Measurements from ENCODE around the gene CCDC183. TPM values are rescaled to one million over a fixed set of nuclear protein-coding genes. Genes with fewer than 3 reads are reported as not detected.
A peak's percentile ranks its signal among the peaks of the same experiment; 100 is the strongest.

The CCDC183 gene
- total and polyA plus RNA-seq, 10 of the 15 experiments (the other 5 are each of a cell fraction or from before 2014, with no cell fraction given): 0.04 to 1.2 (median 0.55) TPM; not detected in 5

DNA sequence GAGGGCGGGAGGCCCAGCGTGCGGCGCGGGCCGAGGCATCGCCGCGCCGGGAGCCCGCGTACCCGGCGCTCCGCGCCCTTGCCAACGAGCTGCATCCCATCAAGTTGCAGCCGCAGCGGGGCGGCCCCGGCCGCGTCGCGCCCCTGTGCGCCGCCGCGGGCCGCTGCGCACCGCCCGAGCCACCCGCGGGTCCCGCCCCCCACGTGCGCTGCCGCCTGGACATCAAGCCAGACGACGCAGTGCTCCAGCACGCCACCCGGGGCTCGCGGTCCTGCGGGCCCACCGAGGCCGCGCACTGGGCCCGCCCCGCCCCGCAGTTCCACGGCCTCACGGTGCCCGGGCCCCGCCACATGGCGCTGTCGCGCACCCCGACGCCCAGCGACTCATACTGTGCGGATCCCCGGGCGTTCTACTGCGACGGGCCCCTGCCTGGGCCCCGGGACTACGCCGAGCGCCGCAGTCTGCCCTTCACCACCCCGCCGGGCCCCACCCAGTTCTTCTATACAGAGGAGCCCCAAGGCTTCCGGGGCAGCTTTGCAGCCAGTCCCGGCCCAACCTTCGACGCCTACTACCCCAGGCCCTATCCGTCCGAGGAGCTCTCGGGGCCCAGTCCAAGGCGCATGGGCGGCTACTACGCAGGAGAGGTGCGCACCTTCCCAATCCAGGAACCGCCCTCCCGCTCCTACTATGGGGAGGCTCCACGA is 48.8 kb downstream of the CCDC183 start:
- H3K27ac ChIP-seq (ENCODE audit: control insufficient read depth, insufficient read depth): no peak overlapping the region
- H3K27me3 ChIP-seq (replicated peaks in 1 of 2; ENCODE audit: control insufficient read depth in 2 of 2, insufficient read depth in 2 of 2, low read length in 1 of 2): no peaks in the 10 kb centered on the region; a peak in 1 of 4 replicates
- POLR2A ChIA-PET: no interaction called here
- no TSS peak for BruUV-seq (replicated peaks)
- H3K36me3 ChIP-seq (ENCODE audit: control insufficient read depth in 2 of 2, insufficient read depth in 2 of 2, low read length in 1 of 2): no peaks in the 10 kb centered on the region
- H3K4me1 ChIP-seq (ENCODE audit: control insufficient read depth, insufficient read depth, low read length): peaks cover 8% of the 10 kb centered on the region
- peak in 1 of 2 experiments; percentile 55; a peak in 1 of 4 replicates for TF ChIP-seq BHLHE40 (IDR thresholded peaks at IDR 0.05; ENCODE audit: borderline replicate concordance in 1 of 2, low read depth in 2 of 2, low read length in 1 of 2)
- no peak for TF ChIP-seq ZNF207 (IDR thresholded peaks at IDR 0.05; ENCODE audit: borderline replicate concordance)
- no peak for TF ChIP-seq RCOR1 (conservative IDR thresholded peaks at IDR 0.05; ENCODE audit: low read depth, low read length)
- RAD21 ChIA-PET (ENCODE audit: unreplicated experiment): interaction anchor here (4.1 kb wide), 1 partner anchor 54 kb away, joined by 16 read pairs; no protein-coding TSS in a partner anchor
- SMC1A ChIA-PET (ENCODE audit: uncharacterized antibody, unreplicated experiment): interaction anchor here (2.4 kb wide), 1 partner anchor 57 kb away, joined by 6 read pairs; no protein-coding TSS in a partner anchor
- no peak for ATAC-seq
- in situ Hi-C loops (cut with MboI): no loop called here
- no peak overlapping the region for H3K9ac ChIP-seq (ENCODE audit: control insufficient read depth, insufficient read depth, low read length)
- H4K20me1 ChIP-seq (ENCODE audit: control insufficient read depth, insufficient read depth): no peaks in the 10 kb centered on the region; the same call in 1 of the 2 replicates
- H3K9me3 ChIP-seq (replicated peaks; ENCODE audit: control insufficient read depth, insufficient read depth, low read length): peaks cover 4% of the 10 kb centered on the region; the same call in 1 of the 3 replicates
- no peak overlapping the region for H3K4me3 ChIP-seq
- WGBS (ENCODE audit: insufficient coverage, insufficient replicate concordance, low lambda C conversion rate, missing lambda C conversion rate): 47% methylated on average over 52 of the region's 88 CpGs
- CTCF ChIA-PET: interaction anchor here (0.8 to 4.5 kb wide), 4 partner anchors 40 to 190 kb away, joined by 3 to 46 read pairs (median 20); partner anchors contain the start of genes CLIC3 and TRAF2
- H3K4me2 ChIP-seq (ENCODE audit: control insufficient read depth, insufficient read depth): no peak overlapping the region
- intact Hi-C loops (cut with micrococcal nuclease; ENCODE audit: unreplicated experiment): loop anchor here (5.0 kb wide), 2 partner anchors 37 to 192 kb away; no protein-coding TSS in a partner anchor
- DNase-seq (ENCODE audit: low read depth, low spot score): no peak
- no peak for FAIRE-seq
- peaks cover 7% of the 10 kb centered on the region; the same call in 1 of the 2 replicates for H3K79me2 ChIP-seq (ENCODE audit: control insufficient read depth, insufficient read depth, low read length)
- H2AFZ ChIP-seq (ENCODE audit: control insufficient read depth, low read depth, low read length): no peak overlapping the region
